Activated B cell treated with CpG ODN at 0.5 μM for 24 hours (primary cell): ENCODE data around the gene DRAXIN. TPM values are rescaled to one million over a fixed set of nuclear protein-coding genes. Genes with fewer than 3 reads are reported as not detected.
"Not testable (repeated sequence)": the region's sequence is repeated elsewhere in the genome, so short reads cannot be mapped to it uniquely, and the experiment has no call there.

ENCODE experiments used
- ATAC-seq: fragments of 200-7000 bp; cut with Tn5 transposase; one replicate; pipeline ENCODE4 v1.10.0; 2021; ENCODE audit warnings: low read depth, mild to moderate bottlenecking, moderate library complexity
- CTCF ChIA-PET: fragments of 350-600 bp; sonication (Branson Sonifier 250); formaldehyde crosslinking; loops from one replicate; lab custom pipeline; 2021; ENCODE audit warnings: antibody characterized with exemption; lab: Charles Lee
- POLR2A ChIA-PET: fragments of 350-600 bp; sonication (Branson Sonifier 250); formaldehyde crosslinking; loops from one replicate; lab custom pipeline; 2021; ENCODE audit warnings: antibody characterized with exemption; lab: Charles Lee
- DNase-seq: peaks from one replicate; pipeline ENCODE4 v3.0.0; 2022
- H3K27ac Mint-ChIP-seq: one replicate; pipeline ENCODE4 v1.8.0; 2020; ENCODE audit warnings: mixed read lengths
- H3K27me3 Mint-ChIP-seq: one replicate; pipeline ENCODE4 v1.8.0; 2021; ENCODE audit warnings: mixed read lengths
- H3K36me3 Mint-ChIP-seq: one replicate; pipeline ENCODE4 v1.8.0; 2021; ENCODE audit warnings: low read depth, mixed read lengths
- H3K4me1 Mint-ChIP-seq: one replicate; pipeline ENCODE4 v1.8.0; 2021; ENCODE audit warnings: mixed read lengths
- H3K4me3 Mint-ChIP-seq: one replicate; pipeline ENCODE4 v1.8.0; 2020; ENCODE audit warnings: mild to moderate bottlenecking, mixed read lengths
- H3K9me3 Mint-ChIP-seq: one replicate; pipeline ENCODE4 v1.8.0; 2020; ENCODE audit warnings: mixed read lengths
- CTCF ChIP-seq: fragments of 200-600 bp; IDR thresholded peaks from one replicate; pipeline ENCODE4 v1.8.0; 2022; ENCODE audit warnings: antibody characterized with exemption, mild to moderate bottlenecking
- intact Hi-C: fragments of 100-400 bp; cut with micrococcal nuclease; formaldehyde crosslinking; loops from one replicate; pipeline ENCODE4 v1.15.1; 2024
- total RNA-seq: library from RNA; stranded (reverse); gene quantifications from 2 replicates; pipeline ENCODE4 v1.2.3, GENCODE V29; 2022

The DRAXIN gene
- 0.17 and 0.18 TPM in 2 replicates for total RNA-seq

- intact Hi-C loops, result loop anchor here (2.0 kb wide), 1 partner anchor 27 kb away; no protein-coding TSS in a partner anchor
These were observed at the start of gene DRAXIN for GRCh38 chr1:11691302-11691914. DRAXIN (plus strand) TSS chr1:11691710; CDS start chr1:11706259, 14,549 bp downstream.

GRCh38 chr1:11641776-11642305 is 49.7 kb upstream of the DRAXIN start:
- Mint-ChIP-seq H3K4me1 (no peaks in the 10 kb centered on the region), H3K27ac (no peak overlapping the region), H3K27me3 (peaks cover 5% of the 10 kb centered on the region), H3K36me3 (no peaks in the 10 kb centered on the region), H3K4me3 (no peak overlapping the region), H3K9me3 (no peaks in the 10 kb centered on the region)
- ChIA-PET CTCF (interaction anchor here (0.8 to 5.8 kb wide), 10 partner anchors 9 to 604 kb away, joined by 3 to 101 read pairs (median 6); partner anchors contain the start of gene FBXO6), POLR2A (interaction anchor here (1.0 kb wide), 1 partner anchor 400 kb away, joined by 3 read pairs; no protein-coding TSS in a partner anchor)
- DNase-seq (no peak), ATAC-seq (no peak)
- intact Hi-C loops, result loop anchor here (1.0 to 2.0 kb wide), 4 partner anchors 163 to 605 kb away; partner anchors contain the start of gene DISP3
- no peak for TF ChIP-seq CTCF

More at GRCh38 chr1:11691302-11691914, at the start of gene DRAXIN:
- Mint-ChIP-seq H3K9me3 (no peaks in the 10 kb centered on the region), H3K36me3 (no peaks in the 10 kb centered on the region), H3K27me3 (peaks cover 46% of the 10 kb centered on the region), H3K27ac (no peak within 1 kb of the TSS), H3K4me3 (peak within 1 kb of the TSS; percentile 71), H3K4me1 (peaks cover 16% of the 10 kb centered on the region)
- ATAC-seq (peak; percentile 25), DNase-seq (no peak)
- ChIA-PET CTCF (interaction anchor here (1.2 kb wide), 1 partner anchor 27 kb away, joined by 6 read pairs; the partner anchor contains the start of gene FBXO6), POLR2A (interaction anchor here (0.8 to 1.5 kb wide), 2 partner anchors 10 to 44 kb away, joined by 3 to 6 read pairs; partner anchors contain the start of gene AGTRAP)
- TF ChIP-seq CTCF, result no peak

GRCh38 chr1:11642418-11643017 is 49.0 kb upstream of the DRAXIN start:
- DNase-seq (peak; percentile 40), ATAC-seq (peak; percentile 88)
- ChIA-PET POLR2A (interaction anchor here (0.5 to 1.0 kb wide), 3 partner anchors 39 to 418 kb away, joined by 3 to 6 read pairs (median 3); no protein-coding TSS in a partner anchor), CTCF (interaction anchor here (0.8 to 5.8 kb wide), 9 partner anchors 22 to 604 kb away, joined by 3 to 101 read pairs (median 9); partner anchors contain the start of gene FBXO6)
- H3K4me1 Mint-ChIP-seq, H3K36me3 Mint-ChIP-seq, H3K9me3 Mint-ChIP-seq, H3K4me3 Mint-ChIP-seq, H3K27me3 Mint-ChIP-seq, H3K27ac Mint-ChIP-seq: not testable (repeated sequence)
- peak; percentile 95 for TF ChIP-seq CTCF
- intact Hi-C loops, result loop anchor here (1.0 to 2.0 kb wide), 4 partner anchors 164 to 605 kb away; partner anchors contain the start of gene DISP3

GRCh38 chr1:11643782-11644181 is 47.7 kb upstream of the DRAXIN start:
- ATAC-seq, result no peak
- peaks cover 1% of the 10 kb centered on the region for H3K4me1 Mint-ChIP-seq
- no peaks in the 10 kb centered on the region for H3K36me3 Mint-ChIP-seq
- no peak for TF ChIP-seq CTCF
- no peak overlapping the region for H3K4me3 Mint-ChIP-seq
- CTCF ChIA-PET, result interaction anchor here (0.9 to 5.8 kb wide), 13 partner anchors 21 to 606 kb away, joined by 3 to 101 read pairs (median 7); partner anchors contain the start of gene FBXO6
- H3K27ac Mint-ChIP-seq, result no peak overlapping the region
- H3K9me3 Mint-ChIP-seq, result no peaks in the 10 kb centered on the region
- POLR2A ChIA-PET, result interaction anchor here (0.6 to 0.7 kb wide), 4 partner anchors 8 to 215 kb away, joined by 3 to 6 read pairs (median 4); no protein-coding TSS in a partner anchor
- peaks cover 5% of the 10 kb centered on the region for H3K27me3 Mint-ChIP-seq
- DNase-seq, result no peak
- intact Hi-C loops, result loop anchor here (2.0 kb wide), 1 partner anchor 165 kb away; the partner anchor contains the start of gene DISP3
